H1 (cell line): ENCODE measurements around the gene ZDHHC24. TPM values are rescaled to one million over a fixed set of nuclear protein-coding genes. Genes with fewer than 3 reads are reported as not detected.

Experiments
- CTCF ChIA-PET: fragments of 300-600 bp; sonication (Branson Sonifier 250); formaldehyde crosslinking; loops from one replicate; lab custom pipeline; 2021; ENCODE audit not compliant: partially characterized antibody; lab: Charles Lee
- POLR2A ChIA-PET: fragments of 300-600 bp; sonication (Branson Sonifier 250); formaldehyde crosslinking; loops from one replicate; lab custom pipeline; 2021; ENCODE audit warnings: inconsistent platforms; ENCODE audit not compliant: partially characterized antibody; lab: Charles Lee
- DNase-seq, 2 experiments: peaks; one replicate each; pipeline versions ENCODE4 v3.0.0 to v3.0.0-alpha.2; 2010 to 2022; ENCODE audit warnings: low spot score in 2 of 2, low read depth in 1 of 2, mixed read lengths in 1 of 2
- FAIRE-seq: peaks from 2 replicates; lab custom pipeline; 2011; peaks lifted over from hg19 to GRCh38; lab: Jason Lieb, UNC
- H2AFZ ChIP-seq: 2 replicates; pipeline ENCODE4 v1.8.1; 2012; ENCODE audit warnings: low read length, inconsistent platforms
- H2AK5ac ChIP-seq: 2 replicates; pipeline ENCODE4 v1.6.1; 2013; ENCODE audit warnings: low read depth, low read length
- H2BK120ac ChIP-seq: replicated peaks from 2 replicates; pipeline ENCODE3; 2013; ENCODE audit warnings: low read depth, low read length, inconsistent platforms
- H2BK12ac ChIP-seq: 2 replicates; pipeline ENCODE4 v1.6.1; 2013; ENCODE audit warnings: low read depth, low read length
- H2BK15ac ChIP-seq: 2 replicates; pipeline ENCODE4 v1.6.1; 2013; ENCODE audit warnings: low read length
- H2BK20ac ChIP-seq: 2 replicates; pipeline ENCODE4 v1.6.1; 2013; ENCODE audit warnings: low read length
- H2BK5ac ChIP-seq: 2 replicates; pipeline ENCODE4 v1.6.1; 2013; ENCODE audit warnings: low read depth, low read length
- H3K14ac ChIP-seq: 2 replicates; pipeline ENCODE4 v1.6.1; 2013; ENCODE audit warnings: inconsistent platforms; ENCODE audit not compliant: insufficient read length
- H3K18ac ChIP-seq: 2 replicates; pipeline ENCODE4 v1.6.1; 2013; ENCODE audit warnings: low read length; ENCODE audit errors: extremely low read depth
- H3K23ac ChIP-seq: 2 replicates; pipeline ENCODE4 v1.6.1; 2013; ENCODE audit warnings: inconsistent platforms; ENCODE audit not compliant: insufficient read length
- H3K23me2 ChIP-seq: 2 replicates; pipeline ENCODE4 v1.6.1; 2013; ENCODE audit warnings: low read depth, low read length
- H3K27ac ChIP-seq: 2 replicates; pipeline ENCODE4 v1.6.1; 2011; ENCODE audit warnings: low read depth, low read length, inconsistent platforms
- H3K27me3 ChIP-seq, 4 experiments: replicated peaks in 1 of 4; 1 replicate in 1 of 4; 2 replicates in 3 of 4; pipeline versions ENCODE4 v1.6.1 to v1.8.1; 2011 to 2013; ENCODE audit warnings: low read length in 3 of 4, mild to moderate bottlenecking in 3 of 4, inconsistent platforms in 2 of 4, mixed read lengths in 2 of 4, moderate library complexity in 1 of 4; ENCODE audit not compliant: control insufficient read depth in 3 of 4, insufficient read depth in 3 of 4; ENCODE audit errors: extremely low read depth in 1 of 4
- H3K36me3 ChIP-seq, 4 experiments: 2 replicates each; pipeline versions ENCODE4 v1.6.1 to v1.8.1; 2011 to 2013; ENCODE audit warnings: mild to moderate bottlenecking in 4 of 4, low read length in 3 of 4, moderate library complexity in 2 of 4, control low read depth in 1 of 4, inconsistent platforms in 1 of 4; ENCODE audit not compliant: insufficient read depth in 4 of 4, control insufficient read depth in 2 of 4
- H3K4ac ChIP-seq: replicated peaks from 2 replicates; pipeline ENCODE3; 2013; ENCODE audit warnings: low read length, low read depth, mixed read lengths, inconsistent platforms; ENCODE audit not compliant: insufficient read length
- H3K4me1 ChIP-seq, 4 experiments: replicated peaks in 1 of 4; 1 replicate in 1 of 4; 2 replicates in 3 of 4; pipeline versions ENCODE4 v1.6.1 to v1.8.1; 2011 to 2013; ENCODE audit warnings: low read length in 3 of 4, inconsistent platforms in 2 of 4, mixed read lengths in 1 of 4; ENCODE audit not compliant: insufficient read depth in 4 of 4, control insufficient read depth in 3 of 4
- H3K4me2 ChIP-seq, 2 experiments: 2 replicates each; pipeline versions ENCODE4 v1.6.1 to v1.8.1; 2011 to 2013; ENCODE audit warnings: low read depth in 2 of 2, low read length in 2 of 2, control low read depth in 1 of 2, inconsistent platforms in 1 of 2, mild to moderate bottlenecking in 1 of 2; ENCODE audit not compliant: insufficient read depth in 1 of 2
- H3K4me3 ChIP-seq, 4 experiments: fragments of 200-600, 300-600 bp in 1 of 4; sonication (generic), shearing (Covaris generic), sonication (Bioruptor Twin) in 1 of 4; 2 replicates each; pipeline versions ENCODE4 v1.5.1 to v1.8.1; 2011 to 2016; ENCODE audit warnings: low read length in 4 of 4, low read depth in 3 of 4, control low read depth in 2 of 4, inconsistent platforms in 2 of 4, mild to moderate bottlenecking in 2 of 4, mixed read lengths in 1 of 4, moderate library complexity in 1 of 4; ENCODE audit not compliant: insufficient read depth in 2 of 4; ENCODE audit errors: extremely low read depth in 1 of 4
- H3K56ac ChIP-seq: replicated peaks from 2 replicates; pipeline ENCODE3; 2013; ENCODE audit warnings: low read depth, mild to moderate bottlenecking, mixed read lengths, low read length, inconsistent platforms; ENCODE audit not compliant: insufficient read length
- H3K79me1 ChIP-seq: 2 replicates; pipeline ENCODE4 v1.6.1; 2013; ENCODE audit warnings: low read depth, low read length, control low read depth
- H3K79me2 ChIP-seq, 2 experiments: 2 replicates each; pipeline versions ENCODE4 v1.6.1 to v1.8.1; 2012 to 2013; ENCODE audit warnings: low read length in 2 of 2, mild to moderate bottlenecking in 2 of 2, inconsistent platforms in 1 of 2; ENCODE audit not compliant: insufficient read depth in 2 of 2, control insufficient read depth in 1 of 2
- H3K9ac ChIP-seq, 4 experiments: replicated peaks in 1 of 4; 1 replicate in 1 of 4; 2 replicates in 3 of 4; pipeline versions ENCODE4 v1.6.1 to v1.8.1; 2011 to 2013; ENCODE audit warnings: low read depth in 3 of 4, low read length in 3 of 4, control low read depth in 2 of 4, mild to moderate bottlenecking in 2 of 4, moderate library complexity in 2 of 4, inconsistent platforms in 1 of 4; ENCODE audit errors: extremely low read depth in 1 of 4
- H3K9me3 ChIP-seq, 2 experiments: 2 replicates each; pipeline versions ENCODE4 v1.6.1 to v1.8.1; 2012 to 2013; ENCODE audit warnings: mild to moderate bottlenecking in 2 of 2, moderate library complexity in 2 of 2, control low read depth in 1 of 2, inconsistent platforms in 1 of 2, low read depth in 1 of 2, low read length in 1 of 2, mixed read lengths in 1 of 2; ENCODE audit not compliant: insufficient read depth in 2 of 2
- H4K20me1 ChIP-seq, 2 experiments: replicated peaks in 1 of 2; 2 replicates each; pipeline versions ENCODE3 to v1.8.1; 2011 to 2013; ENCODE audit warnings: inconsistent platforms in 2 of 2, low read length in 2 of 2, mild to moderate bottlenecking in 1 of 2; ENCODE audit not compliant: insufficient read depth in 2 of 2, control insufficient read depth in 1 of 2
- H4K5ac ChIP-seq: 2 replicates; pipeline ENCODE4 v1.6.1; 2013; ENCODE audit warnings: low read length, low read depth, mixed read lengths, inconsistent platforms; ENCODE audit not compliant: insufficient read length
- H4K8ac ChIP-seq: 2 replicates; pipeline ENCODE4 v1.8.0; 2013; ENCODE audit warnings: mild to moderate bottlenecking, moderate library complexity, low read length, inconsistent platforms; ENCODE audit not compliant: insufficient read depth; ENCODE audit errors: extremely low read depth
- H4K91ac ChIP-seq: replicated peaks from 2 replicates; pipeline ENCODE3; 2013; ENCODE audit warnings: low read length, mixed read lengths, inconsistent platforms; ENCODE audit not compliant: insufficient read length
- ASH2L ChIP-seq: fragments of 200-600, 300-600 bp; sonication (generic); IDR thresholded peaks from one replicate; pipeline ENCODE4 v1.7.1; 2017; ENCODE audit warnings: low read length
- BACH1 ChIP-seq: IDR thresholded peaks from 2 replicates; pipeline ENCODE4 v1.6.1; 2012; ENCODE audit warnings: low read length, improper control_type of control experiment
- CREB1 ChIP-seq: IDR thresholded peaks from 2 replicates; pipeline ENCODE4 v1.6.1; 2012; ENCODE audit warnings: inconsistent platforms
- KDM1A ChIP-seq: fragments of 200-600, 300-600 bp; sonication (generic); IDR thresholded peaks from 2 replicates; pipeline ENCODE4 v1.7.1; 2016; ENCODE audit warnings: mild to moderate bottlenecking, low read length, borderline replicate concordance
- KDM4A ChIP-seq: IDR thresholded peaks from one replicate; pipeline ENCODE4 v1.7.1; 2012; ENCODE audit warnings: low read depth, mild to moderate bottlenecking, moderate library complexity, low read length, inconsistent platforms; ENCODE audit not compliant: severe bottlenecking
- KDM5A ChIP-seq: fragments of 200-600 bp; IDR thresholded peaks from 2 replicates; pipeline ENCODE4 v1.7.1; 2012; ENCODE audit warnings: mild to moderate bottlenecking, low read length, inconsistent platforms, mixed read lengths
- SIN3A ChIP-seq, 2 experiments: IDR thresholded peaks in 1 of 2; conservative IDR thresholded peaks in 1 of 2; 2 replicates each; pipeline ENCODE4 v1.6.1; 2011 to 2012; ENCODE audit warnings: low read length in 2 of 2, improper control_type of control experiment in 1 of 2, low read depth in 1 of 2, mild to moderate bottlenecking in 1 of 2
- WGBS, 2 experiments: shearing (Covaris generic) in 1 of 2; methylation state at CpG; one replicate each; pipeline versions ENCODE4 v1.1.6 to v1.1.7; 2013 to 2015; ENCODE audit warnings: low lambda C conversion rate in 2 of 2, mixed read lengths in 2 of 2, inconsistent platforms in 1 of 2, low coverage in 1 of 2, missing lambda C conversion rate in 1 of 2; ENCODE audit not compliant: insufficient replicate concordance in 2 of 2, insufficient coverage in 1 of 2, insufficient read length in 1 of 2; ENCODE audit errors: extremely low coverage in 1 of 2, missing lambda C conversion rate in 1 of 2; 5-methylcytosine and 5-hydroxymethylcytosine counted together
- polyA plus RNA-seq, 7 experiments: library from polyadenylated mRNA; depleted of rRNA in 3 of 7; stranded (reverse) in 5 of 7; unstranded in 2 of 7; fragments of >200 nt in 5 of 7; fragments of 200-250 nt in 2 of 7; gene quantifications; 1 replicate in 5 of 7; 2 replicates in 1 of 7; 4 replicates in 1 of 7; pipeline versions ENCODE4 v1.2.1 to v1.2.3, GENCODE V29; 2011 to 2013; ENCODE audit warnings: missing spikeins in 2 of 7, mixed read lengths in 2 of 7
- total RNA-seq: library from RNA; stranded (reverse); fragmentation: NEBNext Ultra II Directional; extraction: Animal tissue kit (Norgen Biotek cat#: 25700); gene quantifications from 2 replicates; pipeline ENCODE4 v1.2.1, GENCODE V29; 2021

Gene ZDHHC24
- total and polyA plus RNA-seq, 2 of the 8 experiments (the other 6 are each of a cell fraction or from before 2014, with no cell fraction given), result 8.4 to 9.7 TPM

- Histone ChIP-seq H3K36me3 (peaks cover 3 to 19% (median 13%) of the 10 kb centered on the region in 4 experiments; a peak in 7 of 8 replicates), H4K8ac (no peak overlapping the region), H3K4me3 (no peak overlapping the region), H3K9ac (no peak overlapping the region), H3K18ac (no peak overlapping the region), H3K4ac (no peak overlapping the region), H3K4me2 (no peak overlapping the region), H3K4me1 (no peaks in the 10 kb centered on the region), H3K27me3 (no peaks in the 10 kb centered on the region), H4K91ac (no peak overlapping the region), H4K20me1 (peaks cover 0 to 2% of the 10 kb centered on the region in 2 experiments), H3K79me2 (no peaks in the 10 kb centered on the region), H2BK20ac (no peak overlapping the region), H2BK120ac (no peak overlapping the region), H2AK5ac (no peak overlapping the region), H3K9me3 (no peaks in the 10 kb centered on the region), H2BK12ac (no peak overlapping the region), H3K79me1 (no peaks in the 10 kb centered on the region), H3K23ac (no peak overlapping the region), H3K14ac (no peak overlapping the region), H2BK15ac (no peak overlapping the region), H3K56ac (no peak overlapping the region), H2AFZ (no peak overlapping the region), H2BK5ac (no peak overlapping the region), H4K5ac (no peak overlapping the region), H3K23me2 (no peaks in the 10 kb centered on the region), H3K27ac (no peak overlapping the region)
- 97% methylated on average over 9 of the region's 10 CpGs; no CpG with 5 or more reads in 1 of the 2 experiments for WGBS, 2 experiments
- POLR2A ChIA-PET, result interaction anchor here (0.7 to 1.1 kb wide), 3 partner anchors 14 to 42 kb away, joined by 3 read pairs; partner anchors contain the start of gene BBS1
- FAIRE-seq (no peak), DNase-seq (no peak)
- CTCF ChIA-PET, result no interaction called here
- TF ChIP-seq SIN3A (conservative IDR thresholded peaks at IDR 0.05 in 1 of 2, IDR thresholded peaks at IDR 0.05 in 1 of 2; ENCODE audit: low read depth in 1 of 2, low read length in 2 of 2) (no peak), BACH1 (no peak), KDM1A (no peak), KDM4A (no peak), KDM5A (no peak), ASH2L (no peak), CREB1 (no peak)
Observed at GRCh38 chr11:66524304-66525040, 21.4 kb downstream of the ZDHHC24 start.
